HG02763 (cell line): ENCODE results near the gene AREL1.

Experiments used
- ATAC-seq: cut with Tn5 transposase; IDR thresholded peaks from one replicate; pipeline ENCODE4 v1.9.1; 2021; ENCODE audit warnings: mild to moderate bottlenecking, moderate library complexity; ENCODE audit not compliant: unreplicated experiment

AREL1 gene

GRCh38 chr14:74638066-74638465 is 74.8 kb downstream of the AREL1 start:
- ATAC-seq = no peak

- no peak for ATAC-seq
These were observed 75.7 kb downstream of the AREL1 start for GRCh38 chr14:74637178-74637550.

- no peak for ATAC-seq
These were observed 76.3 kb downstream of the AREL1 start for GRCh38 chr14:74636424-74637177.

- no peak for ATAC-seq
These were observed 77.0 kb downstream of the AREL1 start for GRCh38 chr14:74635847-74636246.

- ATAC-seq = no peak
These were observed 77.9 kb downstream of the AREL1 start for GRCh38 chr14:74634964-74635363.

- no peak for ATAC-seq
These were observed 78.4 kb downstream of the AREL1 start for GRCh38 chr14:74634481-74634880.

GRCh38 chr14:74630881-74631690 is 81.8 kb downstream of the AREL1 start:
- no peak for ATAC-seq

- no peak for ATAC-seq
These were observed 84.5 kb downstream of the AREL1 start for GRCh38 chr14:74628418-74628817.

- no peak for ATAC-seq
These were observed 85.8 kb downstream of the AREL1 start for GRCh38 chr14:74627076-74627475.

GRCh38 chr14:74622257-74622656 is 90.6 kb downstream of the AREL1 start:
- ATAC-seq = no peak

GRCh38 chr14:74621556-74621955 is 91.3 kb downstream of the AREL1 start:
- ATAC-seq = no peak

- no peak for ATAC-seq
These were observed 92.0 kb downstream of the AREL1 start for GRCh38 chr14:74620923-74621322.

GRCh38 chr14:74620497-74620921 is 92.4 kb downstream of the AREL1 start:
- no peak for ATAC-seq

GRCh38 chr14:74619672-74620131 is 93.2 kb downstream of the AREL1 start:
- no peak for ATAC-seq

- ATAC-seq = no peak
These were observed 94.6 kb downstream of the AREL1 start for GRCh38 chr14:74618078-74618952.

- ATAC-seq = no peak
These were observed 95.7 kb downstream of the AREL1 start for GRCh38 chr14:74616996-74617700.

GRCh38 chr14:74616507-74616906 is 96.4 kb downstream of the AREL1 start:
- ATAC-seq = no peak

- no peak for ATAC-seq
These were observed 97.1 kb downstream of the AREL1 start for GRCh38 chr14:74615735-74616134.

- no peak for ATAC-seq
These were observed 98.1 kb downstream of the AREL1 start for GRCh38 chr14:74614508-74615495.
